OCI-LY7 (cell line): Measurements from ENCODE around the gene MUC6. TPM values are rescaled to one million over a fixed set of nuclear protein-coding genes. Genes with fewer than 3 reads are reported as not detected.

Experiments used
- BruUV-seq: library from RNA; stranded (reverse); fragments of 400-500 nt; replicated peaks from 2 replicates; lab custom pipeline; 2021; lab: Mats Ljungman, UMichigan
- CTCF ChIA-PET: fragments of 300-600 bp; sonication (Branson Sonifier 250); formaldehyde crosslinking; loops from one replicate; lab custom pipeline; 2022; ENCODE audit warnings: antibody characterized with exemption; ENCODE audit not compliant: unreplicated experiment; lab: Charles Lee
- POLR2A ChIA-PET: fragments of 300-600 bp; sonication (Branson Sonifier 250); formaldehyde crosslinking; loops from one replicate; lab custom pipeline; 2022; ENCODE audit warnings: antibody characterized with exemption; lab: Charles Lee
- DNase-seq: peaks from one replicate; pipeline ENCODE4 v3.0.0-alpha.2; 2015; ENCODE audit warnings: low spot score
- H2AFZ ChIP-seq: fragments of 200-600 bp; sonication (generic), shearing (Covaris generic); 2 replicates; pipeline ENCODE4 v1.6.1; 2014; ENCODE audit warnings: mild to moderate bottlenecking, antibody characterized with exemption, low read length, moderate library complexity
- H3K27ac ChIP-seq: fragments of 200-600 bp; sonication (generic); 2 replicates; pipeline ENCODE4 v1.5.1; 2014; ENCODE audit warnings: mixed run types, low read depth, mild to moderate bottlenecking, moderate library complexity, low read length, inconsistent platforms; ENCODE audit not compliant: poor library complexity, severe bottlenecking
- H3K36me3 ChIP-seq: fragments of 200-600 bp; sonication (generic); 2 replicates; pipeline ENCODE4 v1.6.1; 2014; ENCODE audit warnings: mild to moderate bottlenecking, antibody characterized with exemption, low read length, moderate library complexity, mixed read lengths; ENCODE audit not compliant: insufficient read depth
- H3K4me1 ChIP-seq: fragments of 200-600 bp; sonication (generic); 2 replicates; pipeline ENCODE4 v1.5.1; 2014; ENCODE audit warnings: mild to moderate bottlenecking, low read length; ENCODE audit not compliant: insufficient read depth, poor library complexity, severe bottlenecking
- H3K4me2 ChIP-seq: fragments of 200-600 bp; sonication (generic); 2 replicates; pipeline ENCODE4 v1.6.1; 2014; ENCODE audit warnings: mild to moderate bottlenecking, low read length
- H3K4me3 ChIP-seq: fragments of 200-600 bp; sonication (generic); 2 replicates; pipeline ENCODE4 v1.5.1; 2014; ENCODE audit warnings: mild to moderate bottlenecking, low read depth, low read length; ENCODE audit not compliant: poor library complexity, severe bottlenecking
- H3K79me2 ChIP-seq: fragments of 200-600 bp; sonication (generic); 2 replicates; pipeline ENCODE4 v1.6.1; 2016; ENCODE audit warnings: low read depth, mild to moderate bottlenecking, low read length, moderate library complexity, mixed read lengths; ENCODE audit not compliant: insufficient read depth
- H3K9me2 ChIP-seq: fragments of 200-600 bp; sonication (generic); 2 replicates; pipeline ENCODE4 v1.6.1; 2016; ENCODE audit warnings: mild to moderate bottlenecking, low read length, mixed read lengths; ENCODE audit not compliant: insufficient read depth
- H3K9me3 ChIP-seq: fragments of 200-600 bp; sonication (generic); 2 replicates; pipeline ENCODE4 v1.6.1; 2014; ENCODE audit warnings: mild to moderate bottlenecking, mixed run types, low read length, mixed read lengths
- H4K20me1 ChIP-seq: fragments of 200-600 bp; sonication (generic); 2 replicates; pipeline ENCODE4 v1.6.1; 2014; ENCODE audit warnings: mild to moderate bottlenecking, antibody characterized with exemption, low read length, moderate library complexity, mixed read lengths; ENCODE audit not compliant: insufficient read depth
- CTCF ChIP-seq: fragments of 200-600 bp; sonication (generic); conservative IDR thresholded peaks from 2 replicates; pipeline ENCODE4 v1.5.1; 2014; ENCODE audit warnings: mild to moderate bottlenecking, antibody characterized with exemption, low read length, moderate library complexity, mixed read lengths
- EZH2phosphoT487 ChIP-seq: fragments of 200-600 bp; sonication (generic); IDR thresholded peaks from 2 replicates; pipeline ENCODE4 v1.6.1; 2018; ENCODE audit warnings: low read depth, borderline replicate concordance, mild to moderate bottlenecking, mixed run types, antibody characterized with exemption, low read length, moderate library complexity, mixed read lengths
- intact Hi-C: fragments of 100-400 bp; cut with micrococcal nuclease; formaldehyde crosslinking; loops from one replicate; pipeline ENCODE4 v1.10.0; 2022; ENCODE audit not compliant: unreplicated experiment
- total RNA-seq, 2 experiments: library from RNA; depleted of rRNA in 1 of 2; stranded (reverse); fragments of >200 nt in 1 of 2; shearing (Covaris generic) in 1 of 2; gene quantifications; 2 replicates each; pipeline ENCODE4 v1.2.3, GENCODE V29; 2014 to 2022

The MUC6 gene
- total RNA-seq, 2 experiments from 2014 or later = not detected

GRCh38 chr11:1034456-1035295 lies 1.8 kb downstream of the MUC6 start:
- Histone ChIP-seq H3K36me3 (no peaks in the 10 kb centered on the region), H3K79me2 (no peaks in the 10 kb centered on the region), H4K20me1 (no peaks in the 10 kb centered on the region), H3K9me2 (no peaks in the 10 kb centered on the region), H3K4me3 (no peak overlapping the region), H2AFZ (no peak overlapping the region), H3K9me3 (no peaks in the 10 kb centered on the region), H3K4me2 (no peak overlapping the region), H3K4me1 (no peaks in the 10 kb centered on the region), H3K27ac (no peak overlapping the region)
- intact Hi-C loops = no loop called here
- ChIA-PET POLR2A (no interaction called here), CTCF (no interaction called here)
- no TSS peak for BruUV-seq
- TF ChIP-seq CTCF (no peak), EZH2phosphoT487 (no peak)
- no peak for DNase-seq

GRCh38 chr11:1034001-1034400 lies 2.5 kb downstream of the MUC6 start:
- no peaks in the 10 kb centered on the region for H4K20me1 ChIP-seq
- no peak overlapping the region for H3K4me3 ChIP-seq
- H3K79me2 ChIP-seq = no peaks in the 10 kb centered on the region
- intact Hi-C loops = no loop called here
- no peaks in the 10 kb centered on the region for H3K4me1 ChIP-seq
- TF ChIP-seq EZH2phosphoT487 (no peak), CTCF (no peak)
- POLR2A ChIA-PET = no interaction called here
- H3K36me3 ChIP-seq = no peaks in the 10 kb centered on the region
- no peak overlapping the region for H3K27ac ChIP-seq
- BruUV-seq = no TSS peak
- CTCF ChIA-PET = no interaction called here
- H3K4me2 ChIP-seq = no peak overlapping the region
- H3K9me2 ChIP-seq = no peaks in the 10 kb centered on the region
- no peak for DNase-seq
- no peaks in the 10 kb centered on the region for H3K9me3 ChIP-seq
- H2AFZ ChIP-seq = no peak overlapping the region
